PC-3 (cell line): Measurements from ENCODE around the gene RIPPLY2.

Source experiments
- EZH2 ChIP-seq: fragments of 300-600 bp; sonication (generic); IDR thresholded peaks from one replicate; pipeline ENCODE4 v1.6.1; 2017; ENCODE audit warnings: antibody characterized with exemption, mild to moderate bottlenecking, low read length; ENCODE audit not compliant: unreplicated experiment
- EZH2phosphoT487 ChIP-seq: fragments of 300-600 bp; sonication (generic); IDR thresholded peaks from 2 replicates; pipeline ENCODE4 v1.6.1; 2018; ENCODE audit warnings: mild to moderate bottlenecking, antibody characterized with exemption, low read length, borderline replicate concordance
- TF ChIP-seq, protein P1 (sequence below): fragments of 300-600 bp; sonication (generic); conservative IDR thresholded peaks from 2 replicates; pipeline ENCODE4 v1.5.1; 2017; ENCODE audit warnings: antibody characterized with exemption, low read depth, mild to moderate bottlenecking, low read length

DNA sequence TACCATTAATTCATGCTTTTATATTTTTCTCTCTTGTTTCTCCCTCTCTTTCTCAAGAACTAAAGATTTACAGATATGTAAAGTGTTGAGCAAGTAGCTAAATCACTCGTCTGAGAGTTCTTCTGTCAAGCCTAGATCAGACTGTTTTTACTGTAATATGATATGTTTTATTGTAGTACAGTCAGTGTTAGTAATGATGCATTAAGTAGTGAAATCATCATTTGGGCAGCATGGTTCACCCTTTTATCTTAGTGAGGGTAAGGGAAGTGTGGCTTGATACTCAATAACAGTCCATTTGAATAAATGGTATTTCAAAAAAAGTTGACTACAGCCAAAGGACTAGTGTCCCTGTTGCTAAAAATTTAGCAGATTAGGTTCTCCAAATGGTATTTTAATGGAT, 15.5 kb downstream of the RIPPLY2 start:
- TF ChIP-seq, protein P1, sequence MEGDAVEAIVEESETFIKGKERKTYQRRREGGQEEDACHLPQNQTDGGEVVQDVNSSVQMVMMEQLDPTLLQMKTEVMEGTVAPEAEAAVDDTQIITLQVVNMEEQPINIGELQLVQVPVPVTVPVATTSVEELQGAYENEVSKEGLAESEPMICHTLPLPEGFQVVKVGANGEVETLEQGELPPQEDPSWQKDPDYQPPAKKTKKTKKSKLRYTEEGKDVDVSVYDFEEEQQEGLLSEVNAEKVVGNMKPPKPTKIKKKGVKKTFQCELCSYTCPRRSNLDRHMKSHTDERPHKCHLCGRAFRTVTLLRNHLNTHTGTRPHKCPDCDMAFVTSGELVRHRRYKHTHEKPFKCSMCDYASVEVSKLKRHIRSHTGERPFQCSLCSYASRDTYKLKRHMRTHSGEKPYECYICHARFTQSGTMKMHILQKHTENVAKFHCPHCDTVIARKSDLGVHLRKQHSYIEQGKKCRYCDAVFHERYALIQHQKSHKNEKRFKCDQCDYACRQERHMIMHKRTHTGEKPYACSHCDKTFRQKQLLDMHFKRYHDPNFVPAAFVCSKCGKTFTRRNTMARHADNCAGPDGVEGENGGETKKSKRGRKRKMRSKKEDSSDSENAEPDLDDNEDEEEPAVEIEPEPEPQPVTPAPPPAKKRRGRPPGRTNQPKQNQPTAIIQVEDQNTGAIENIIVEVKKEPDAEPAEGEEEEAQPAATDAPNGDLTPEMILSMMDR, result no peak
- TF ChIP-seq EZH2phosphoT487, result no peak
- no peak for TF ChIP-seq EZH2
